Measurements from ENCODE around the gene GPI.
A peak's percentile ranks its signal among the peaks of the same experiment; 100 is the strongest.
"Not testable (repeated sequence)": the region's sequence is repeated elsewhere in the genome, so short reads cannot be mapped to it uniquely, and the experiment has no call there.

Gene GPI

GRCh38 chr19:34370117-34370516 lies 5.1 kb downstream of the GPI start:
- DNase-seq: no peak

GRCh38 chr19:34370983-34371382 lies 6.0 kb downstream of the GPI start:
- DNase-seq: no peak

GRCh38 chr19:34373601-34374288 lies 8.7 kb downstream of the GPI start:
- no peak for DNase-seq

GRCh38 chr19:34375598-34375997 lies 10.6 kb downstream of the GPI start:
- no peak for DNase-seq

GRCh38 chr19:34380639-34381241 lies 15.7 kb downstream of the GPI start:
- DNase-seq: no peak

- no peak for DNase-seq
Measured at GRCh38 chr19:34381399-34382251, 16.6 kb downstream of the GPI start.

GRCh38 chr19:34382471-34382870 lies 17.5 kb downstream of the GPI start:
- no peak for DNase-seq

GRCh38 chr19:34383599-34383998 lies 18.6 kb downstream of the GPI start:
- DNase-seq: no peak

GRCh38 chr19:34386645-34387445 lies 21.8 kb downstream of the GPI start:
- DNase-seq: no peak

- DNase-seq: no peak
Measured at GRCh38 chr19:34387446-34387810, 22.4 kb downstream of the GPI start.

GRCh38 chr19:34388745-34389144 lies 23.7 kb downstream of the GPI start:
- DNase-seq: not testable (repeated sequence)

- no peak for DNase-seq
Measured at GRCh38 chr19:34391813-34392212, 26.8 kb downstream of the GPI start.

- DNase-seq: no peak
Measured at GRCh38 chr19:34393031-34393430, 28.0 kb downstream of the GPI start.

GRCh38 chr19:34393629-34394028 lies 28.6 kb downstream of the GPI start:
- no peak for DNase-seq

GRCh38 chr19:34397853-34398252 lies 32.9 kb downstream of the GPI start:
- no peak for DNase-seq

- no peak for DNase-seq
Measured at GRCh38 chr19:34399886-34400285, 34.9 kb downstream of the GPI start.

GRCh38 chr19:34400844-34401243 lies 35.8 kb downstream of the GPI start:
- DNase-seq: not testable (repeated sequence)

- no peak for DNase-seq
Measured at GRCh38 chr19:34402074-34402600, 37.1 kb downstream of the GPI start.

- DNase-seq: no peak
Measured at GRCh38 chr19:34403784-34404108, 38.8 kb downstream of the GPI start.

- peak; percentile 75 for DNase-seq
Measured at GRCh38 chr19:34404109-34404909, 39.3 kb downstream of the GPI start, which contains the start of gene PDCD2L. Gene PDCD2L (plus strand): TSS chr19:34404399. CDS start chr19:34404431, 32 bp downstream.

- no peak for DNase-seq
Measured at GRCh38 chr19:34405892-34406660, 41.1 kb downstream of the GPI start.
